CD8-positive, alpha-beta memory T cell (primary cell): ENCODE data around the gene TNFAIP8L3. TPM values are rescaled to one million over a fixed set of nuclear protein-coding genes. Genes with fewer than 3 reads are reported as not detected.
A peak's percentile ranks its signal among the peaks of the same experiment; 100 is the strongest.

ENCODE experiments used
- CTCF ChIA-PET: fragments of 350-600 bp; sonication (Branson Sonifier 250); formaldehyde crosslinking; loops from one replicate; lab custom pipeline; 2021; ENCODE audit warnings: antibody characterized with exemption; lab: Charles Lee
- POLR2A ChIA-PET: fragments of 350-600 bp; sonication (Branson Sonifier 250); formaldehyde crosslinking; loops from one replicate; lab custom pipeline; 2021; ENCODE audit warnings: antibody characterized with exemption; lab: Charles Lee
- DNase-seq, 5 donors: peaks; one replicate each; pipeline versions ENCODE4 v3.0.0 to v3.0.0-alpha.2; 2020 to 2022; ENCODE audit warnings: mixed read lengths in 1 of 5
- H3K27ac ChIP-seq: one replicate; pipeline ENCODE4 v1.7.0; 2013; ENCODE audit warnings: low read depth, mild to moderate bottlenecking, low read length, moderate library complexity
- H3K27me3 ChIP-seq: 2 replicates; pipeline ENCODE4 v1.7.0; 2013; ENCODE audit warnings: low read length, mild to moderate bottlenecking; ENCODE audit not compliant: insufficient read depth, poor library complexity, severe bottlenecking
- H3K36me3 ChIP-seq: 2 replicates; pipeline ENCODE4 v1.7.0; 2013; ENCODE audit warnings: mild to moderate bottlenecking, low read length, moderate library complexity; ENCODE audit not compliant: insufficient read depth
- H3K4me1 ChIP-seq: 2 replicates; pipeline ENCODE4 v1.7.0; 2013; ENCODE audit warnings: mild to moderate bottlenecking, low read length, moderate library complexity; ENCODE audit not compliant: insufficient read depth
- H3K4me3 ChIP-seq: 2 replicates; pipeline ENCODE4 v1.7.0; 2013; ENCODE audit warnings: mild to moderate bottlenecking, low read length
- H3K9me3 ChIP-seq: 2 replicates; pipeline ENCODE4 v1.7.0; 2013; ENCODE audit warnings: mild to moderate bottlenecking, low read length
- H3K27ac Mint-ChIP-seq, 8 donors: one replicate each; pipeline ENCODE4 v1.8.0; 2020 to 2021; ENCODE audit warnings: mixed read lengths in 8 of 8, mild to moderate bottlenecking in 6 of 8, inconsistent platforms in 3 of 8, moderate library complexity in 3 of 8
- H3K27me3 Mint-ChIP-seq, 2 donors: one replicate each; pipeline ENCODE4 v1.8.0; 2020 to 2021; ENCODE audit warnings: mixed read lengths in 2 of 2, mild to moderate bottlenecking in 1 of 2, moderate library complexity in 1 of 2
- H3K36me3 Mint-ChIP-seq, 3 donors: one replicate each; pipeline ENCODE4 v1.8.0; 2020 to 2021; ENCODE audit warnings: mixed read lengths in 3 of 3, inconsistent platforms in 1 of 3, mild to moderate bottlenecking in 1 of 3
- H3K4me1 Mint-ChIP-seq, 3 donors: one replicate each; pipeline ENCODE4 v1.8.0; 2020 to 2021; ENCODE audit warnings: mixed read lengths in 3 of 3, inconsistent platforms in 1 of 3, mild to moderate bottlenecking in 1 of 3
- H3K4me3 Mint-ChIP-seq, 7 donors: one replicate each; pipeline ENCODE4 v1.8.0; 2020 to 2021; ENCODE audit warnings: mixed read lengths in 7 of 7, mild to moderate bottlenecking in 6 of 7, moderate library complexity in 4 of 7, inconsistent platforms in 2 of 7
- H3K9me3 Mint-ChIP-seq, 5 donors: one replicate each; pipeline ENCODE4 v1.8.0; 2020 to 2022; ENCODE audit warnings: mixed read lengths in 5 of 5, mild to moderate bottlenecking in 3 of 5, moderate library complexity in 2 of 5, inconsistent platforms in 1 of 5
- polyA plus RNA-seq: library from polyadenylated mRNA; unstranded; fragments of 300-500 nt; fragmentation: Illumina TruSeq; gene quantifications from one replicate; pipeline ENCODE4 v1.2.3, GENCODE V29; 2021
- total RNA-seq, 2 experiments: library from RNA; stranded (reverse); gene quantifications; one replicate each; pipeline ENCODE4 v1.2.3, GENCODE V29; 2021

Gene TNFAIP8L3
- total and polyA plus RNA-seq, 3 experiments from 2014 or later: 1.7 to 2.1 TPM; not detected in 1

- H3K4me3 Mint-ChIP-seq: no peak overlapping the region
- no peaks in the 10 kb centered on the region for H3K36me3 ChIP-seq
- H3K27ac ChIP-seq: no peak overlapping the region
- DNase-seq: no peak
- POLR2A ChIA-PET: no interaction called here
- H3K36me3 Mint-ChIP-seq: no peaks in the 10 kb centered on the region
- CTCF ChIA-PET: no interaction called here
- no peak overlapping the region for H3K27ac Mint-ChIP-seq
- no peaks in the 10 kb centered on the region for H3K4me1 Mint-ChIP-seq
- no peaks in the 10 kb centered on the region for H3K9me3 ChIP-seq
- H3K4me3 ChIP-seq: no peak overlapping the region
- no peaks in the 10 kb centered on the region for H3K4me1 ChIP-seq
- H3K9me3 Mint-ChIP-seq: peaks cover 0 to 3% (median 2%) of the 10 kb centered on the region in 5 donors
- H3K27me3 Mint-ChIP-seq: peaks cover 20 to 76% of the 10 kb centered on the region in 2 donors
- H3K27me3 ChIP-seq: peaks cover 4% of the 10 kb centered on the region
Measured at GRCh38 chr15:51100785-51101489, 6.2 kb upstream of the TNFAIP8L3 start.

- Histone ChIP-seq H3K9me3 (no peaks in the 10 kb centered on the region), H3K27me3 (peaks cover 4% of the 10 kb centered on the region), H3K36me3 (no peaks in the 10 kb centered on the region), H3K4me3 (no peak overlapping the region), H3K4me1 (no peaks in the 10 kb centered on the region), H3K27ac (no peak overlapping the region)
- H3K27me3 Mint-ChIP-seq: peaks cover 23 to 73% of the 10 kb centered on the region in 2 donors
- ChIA-PET POLR2A (no interaction called here), CTCF (interaction anchor here (1.1 kb wide), 1 partner anchor 64 kb away, joined by 3 read pairs; no protein-coding TSS in a partner anchor)
- no peak overlapping the region for H3K4me3 Mint-ChIP-seq
- H3K4me1 Mint-ChIP-seq: peaks cover 0 to 6% (median 0%) of the 10 kb centered on the region in 3 donors
- peaks cover 0 to 3% (median 2%) of the 10 kb centered on the region in 5 donors for H3K9me3 Mint-ChIP-seq
- no peak overlapping the region for H3K27ac Mint-ChIP-seq
- no peak for DNase-seq
- no peaks in the 10 kb centered on the region for H3K36me3 Mint-ChIP-seq
Measured at GRCh38 chr15:51099185-51099584, 4.5 kb upstream of the TNFAIP8L3 start.

DNA sequence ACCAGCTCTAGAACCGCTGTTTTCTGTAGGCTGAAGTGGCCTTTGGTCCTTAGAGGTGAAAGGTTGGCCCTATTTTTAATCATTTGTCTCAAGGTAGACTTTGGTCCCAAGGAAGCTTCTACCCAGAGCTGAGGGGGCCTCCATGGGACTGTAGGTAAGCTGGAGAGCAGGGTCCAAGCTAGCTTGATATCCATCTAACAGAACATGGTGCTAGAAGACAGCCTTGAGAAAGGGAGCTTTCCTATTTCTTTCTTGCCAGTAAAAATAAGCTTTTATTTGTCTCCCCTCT is 3.6 kb upstream of the TNFAIP8L3 start:
- H3K4me1 ChIP-seq: no peaks in the 10 kb centered on the region
- Mint-ChIP-seq H3K36me3 (no peaks in the 10 kb centered on the region), H3K27me3 (peaks cover 26 to 79% of the 10 kb centered on the region in 2 donors), H3K4me1 (peaks cover 0 to 12% (median 2%) of the 10 kb centered on the region in 3 donors), H3K27ac (no peak overlapping the region), H3K9me3 (peaks cover 0 to 3% (median 2%) of the 10 kb centered on the region in 5 donors), H3K4me3 (no peak overlapping the region)
- H3K9me3 ChIP-seq: no peaks in the 10 kb centered on the region
- ChIA-PET POLR2A (no interaction called here), CTCF (no interaction called here)
- DNase-seq: no peak
- H3K27me3 ChIP-seq: peaks cover 4% of the 10 kb centered on the region
- no peaks in the 10 kb centered on the region for H3K36me3 ChIP-seq
- no peak overlapping the region for H3K27ac ChIP-seq
- H3K4me3 ChIP-seq: no peak overlapping the region

DNA sequence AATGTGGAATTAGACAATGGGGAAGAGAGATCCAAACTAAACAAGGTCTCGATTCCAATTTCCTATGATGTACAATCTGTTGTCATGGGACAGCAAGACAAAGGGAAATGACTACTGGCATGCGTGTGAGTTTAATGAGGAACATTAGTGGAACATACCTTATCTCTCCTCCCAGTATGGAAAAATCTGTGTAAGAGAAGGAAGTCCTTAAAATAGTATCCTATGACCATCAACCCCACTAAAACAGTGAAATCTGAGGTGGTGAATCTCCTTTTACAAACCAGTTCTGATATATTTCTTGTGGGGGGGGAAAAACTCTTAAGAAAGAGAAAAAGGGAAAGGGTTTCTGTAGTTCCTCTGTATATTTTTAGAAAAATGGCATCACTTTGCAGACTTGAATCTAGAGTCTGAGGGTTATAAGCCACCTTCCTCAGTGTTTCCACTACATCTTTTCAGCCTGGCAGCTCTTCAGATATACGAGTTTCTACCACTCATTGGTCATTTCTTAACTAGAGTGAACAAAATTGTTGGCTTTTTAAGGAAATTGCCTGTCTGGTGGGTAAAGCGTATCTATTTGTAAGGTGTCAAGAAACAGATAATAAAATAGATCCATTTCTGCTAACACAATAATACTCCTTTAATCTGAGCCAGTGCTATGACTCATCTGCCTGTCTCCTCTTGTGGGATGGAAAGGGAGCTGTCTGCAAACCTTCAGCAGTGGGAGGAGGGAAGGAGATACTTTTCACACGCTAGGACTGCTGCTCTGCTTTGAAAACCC is 3.0 kb upstream of the TNFAIP8L3 start:
- ChIA-PET CTCF (no interaction called here), POLR2A (no interaction called here)
- Mint-ChIP-seq H3K27ac (no peak overlapping the region), H3K4me1 (peaks cover 0 to 17% (median 3%) of the 10 kb centered on the region in 3 donors), H3K36me3 (no peaks in the 10 kb centered on the region), H3K27me3 (peaks cover 28 to 79% of the 10 kb centered on the region in 2 donors), H3K4me3 (no peak overlapping the region), H3K9me3 (peaks cover 0 to 2% (median 0%) of the 10 kb centered on the region in 5 donors)
- no peak for DNase-seq
- Histone ChIP-seq H3K36me3 (no peaks in the 10 kb centered on the region), H3K4me3 (no peak overlapping the region), H3K27me3 (peaks cover 7% of the 10 kb centered on the region), H3K4me1 (no peaks in the 10 kb centered on the region), H3K9me3 (no peaks in the 10 kb centered on the region), H3K27ac (no peak overlapping the region)

DNA sequence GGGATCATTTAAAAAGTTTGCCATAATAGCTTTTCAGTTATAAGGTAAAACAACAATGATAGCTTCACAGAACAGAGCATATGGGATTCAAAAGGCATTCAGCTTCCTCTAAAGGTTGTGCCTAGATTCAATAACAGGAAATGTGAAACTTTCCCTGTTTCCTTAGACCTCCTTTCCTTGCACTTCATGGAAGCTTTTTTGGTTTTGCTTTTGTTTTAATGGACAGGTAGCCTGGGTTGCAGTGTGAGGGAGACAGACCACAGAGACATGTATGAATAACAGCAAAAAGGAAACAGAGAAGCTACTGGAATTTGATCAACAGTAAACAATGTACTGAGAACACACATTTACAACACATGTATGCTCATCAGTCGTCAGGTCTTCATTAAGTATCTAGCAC is 2.3 kb upstream of the TNFAIP8L3 start:
- no peaks in the 10 kb centered on the region for H3K4me1 ChIP-seq
- peaks cover 0 to 18% (median 3%) of the 10 kb centered on the region in 3 donors for H3K4me1 Mint-ChIP-seq
- H3K9me3 ChIP-seq: no peaks in the 10 kb centered on the region
- no peak overlapping the region for H3K4me3 Mint-ChIP-seq
- no peak overlapping the region for H3K4me3 ChIP-seq
- no peak overlapping the region for H3K27ac Mint-ChIP-seq
- no peaks in the 10 kb centered on the region for H3K36me3 ChIP-seq
- DNase-seq: no peak
- peaks cover 15% of the 10 kb centered on the region for H3K27me3 ChIP-seq
- H3K27ac ChIP-seq: no peak overlapping the region
- POLR2A ChIA-PET: no interaction called here
- no peaks in the 10 kb centered on the region for H3K9me3 Mint-ChIP-seq
- CTCF ChIA-PET: no interaction called here
- no peaks in the 10 kb centered on the region for H3K36me3 Mint-ChIP-seq
- H3K27me3 Mint-ChIP-seq: peaks cover 30 to 81% of the 10 kb centered on the region in 2 donors

DNA sequence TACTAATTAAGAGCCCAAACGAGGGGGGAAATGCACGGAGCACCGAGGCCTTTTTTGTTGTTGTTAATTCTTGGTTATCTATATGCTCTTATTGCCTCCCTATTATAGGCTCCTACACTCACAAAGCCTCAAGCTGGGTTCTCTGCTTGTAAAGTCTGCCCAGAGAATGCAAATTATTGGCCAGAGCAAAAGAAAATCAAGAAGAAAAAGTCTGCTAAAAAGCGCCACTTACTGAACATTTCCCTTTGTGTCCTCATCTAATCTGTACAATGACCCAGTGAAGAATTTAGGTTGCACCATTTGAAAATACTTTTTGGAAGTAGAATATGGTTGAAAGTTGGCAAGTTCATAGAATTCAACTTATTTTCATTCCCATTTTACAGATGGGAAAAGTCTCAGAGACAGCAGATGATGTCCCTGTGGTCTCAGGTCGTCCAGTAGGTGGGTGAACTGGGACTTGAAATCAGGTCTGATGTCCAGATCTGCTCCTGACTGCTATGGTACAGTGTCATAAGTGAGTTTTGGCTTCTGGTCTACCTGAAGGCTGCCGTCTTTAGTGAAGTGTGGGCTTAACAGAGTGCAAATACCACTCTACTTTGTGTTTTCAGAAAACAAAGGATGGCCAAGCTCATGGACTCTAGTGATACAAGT is 1.1 kb upstream of the TNFAIP8L3 start:
- POLR2A ChIA-PET: no interaction called here
- Histone ChIP-seq H3K4me1 (no peaks in the 10 kb centered on the region), H3K27ac (no peak overlapping the region), H3K4me3 (no peak overlapping the region), H3K9me3 (no peaks in the 10 kb centered on the region), H3K27me3 (peaks cover 17% of the 10 kb centered on the region), H3K36me3 (no peaks in the 10 kb centered on the region)
- Mint-ChIP-seq H3K4me3 (no peak overlapping the region), H3K36me3 (no peaks in the 10 kb centered on the region), H3K27me3 (peaks cover 39 to 87% of the 10 kb centered on the region in 2 donors), H3K4me1 (peaks cover 0 to 18% (median 3%) of the 10 kb centered on the region in 3 donors), H3K9me3 (no peaks in the 10 kb centered on the region), H3K27ac (no peak overlapping the region)
- CTCF ChIA-PET: no interaction called here
- no peak for DNase-seq

GRCh38 chr15:51093839-51094605 is 684 bp downstream of the TNFAIP8L3 start:
- H3K27ac ChIP-seq: no peak overlapping the region
- Mint-ChIP-seq H3K4me3 (peak overlapping the region in 1 of 7 donors; percentile 53), H3K4me1 (peaks cover 0 to 18% (median 3%) of the 10 kb centered on the region in 3 donors), H3K27me3 (peaks cover 49 to 85% of the 10 kb centered on the region in 2 donors), H3K9me3 (no peaks in the 10 kb centered on the region), H3K27ac (no peak overlapping the region), H3K36me3 (peaks cover 0 to 3% (median 0%) of the 10 kb centered on the region in 3 donors)
- no peak for DNase-seq
- H3K4me3 ChIP-seq: no peak overlapping the region
- CTCF ChIA-PET: no interaction called here
- H3K9me3 ChIP-seq: no peaks in the 10 kb centered on the region
- H3K27me3 ChIP-seq: peaks cover 13% of the 10 kb centered on the region
- POLR2A ChIA-PET: no interaction called here
- H3K36me3 ChIP-seq: no peaks in the 10 kb centered on the region
- no peaks in the 10 kb centered on the region for H3K4me1 ChIP-seq
